ENCODE results near the gene TBC1D30. TPM values are rescaled to one million over a fixed set of nuclear protein-coding genes. Genes with fewer than 3 reads are reported as not detected.
"Not testable (repeated sequence)": the region's sequence is repeated elsewhere in the genome, so short reads cannot be mapped to it uniquely, and the experiment has no call there.

Gene TBC1D30, protein sequence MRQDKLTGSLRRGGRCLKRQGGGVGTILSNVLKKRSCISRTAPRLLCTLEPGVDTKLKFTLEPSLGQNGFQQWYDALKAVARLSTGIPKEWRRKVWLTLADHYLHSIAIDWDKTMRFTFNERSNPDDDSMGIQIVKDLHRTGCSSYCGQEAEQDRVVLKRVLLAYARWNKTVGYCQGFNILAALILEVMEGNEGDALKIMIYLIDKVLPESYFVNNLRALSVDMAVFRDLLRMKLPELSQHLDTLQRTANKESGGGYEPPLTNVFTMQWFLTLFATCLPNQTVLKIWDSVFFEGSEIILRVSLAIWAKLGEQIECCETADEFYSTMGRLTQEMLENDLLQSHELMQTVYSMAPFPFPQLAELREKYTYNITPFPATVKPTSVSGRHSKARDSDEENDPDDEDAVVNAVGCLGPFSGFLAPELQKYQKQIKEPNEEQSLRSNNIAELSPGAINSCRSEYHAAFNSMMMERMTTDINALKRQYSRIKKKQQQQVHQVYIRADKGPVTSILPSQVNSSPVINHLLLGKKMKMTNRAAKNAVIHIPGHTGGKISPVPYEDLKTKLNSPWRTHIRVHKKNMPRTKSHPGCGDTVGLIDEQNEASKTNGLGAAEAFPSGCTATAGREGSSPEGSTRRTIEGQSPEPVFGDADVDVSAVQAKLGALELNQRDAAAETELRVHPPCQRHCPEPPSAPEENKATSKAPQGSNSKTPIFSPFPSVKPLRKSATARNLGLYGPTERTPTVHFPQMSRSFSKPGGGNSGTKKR
- 1 to 10 TPM; 1.3 to 1.6 (median 1.5) TPM for total RNA-seq
- 0.57 TPM for polyA plus RNA-seq
- long read RNA-seq, donor 1, partial matches to known transcripts: 0 of 1 reads
- long read RNA-seq, donor 1, other reads (novel, unspliced or antisense): 1 of 1 reads
- long read RNA-seq, donor 2, partial matches to known transcripts: 0 of 1 reads
- long read RNA-seq, donor 2, other reads (novel, unspliced or antisense): 1 of 1 reads
- long read RNA-seq, donor 3: 0 reads
- long read RNA-seq, donor 4, partial matches to known transcripts: 0 of 2 reads
- long read RNA-seq, donor 4, other reads (novel, unspliced or antisense): 2 of 2 reads

GRCh38 chr12:64824500-64825142 is at the start of gene TBC1D30:
Gene TBC1D30 (plus strand): TSS chr12:64824647. CDS start chr12:64824880, 233 bp downstream.
- ATAC-seq (peak; percentile 82 to 85), DNase-seq (peak; percentile 25 to 66 (median 55))
- Histone ChIP-seq H3K4me3 (ENCODE audit: low read length) (peak within 1 kb of the TSS; percentile 34), H3K9me3 (ENCODE audit: control insufficient read depth, low read length) (no peaks in the 10 kb centered on the region), H3K27ac (ENCODE audit: low read length) (no peak within 1 kb of the TSS), H3K4me1 (ENCODE audit: control insufficient read depth, insufficient read depth, low read length) (peaks cover 2% of the 10 kb centered on the region), H3K27me3 (ENCODE audit: control insufficient read depth, insufficient read depth) (no peaks in the 10 kb centered on the region)
- under 1% methylated on average over 69 of the region's 69 CpGs for WGBS
- intact Hi-C loops (cut with DNase I): no loop called here

DNA sequence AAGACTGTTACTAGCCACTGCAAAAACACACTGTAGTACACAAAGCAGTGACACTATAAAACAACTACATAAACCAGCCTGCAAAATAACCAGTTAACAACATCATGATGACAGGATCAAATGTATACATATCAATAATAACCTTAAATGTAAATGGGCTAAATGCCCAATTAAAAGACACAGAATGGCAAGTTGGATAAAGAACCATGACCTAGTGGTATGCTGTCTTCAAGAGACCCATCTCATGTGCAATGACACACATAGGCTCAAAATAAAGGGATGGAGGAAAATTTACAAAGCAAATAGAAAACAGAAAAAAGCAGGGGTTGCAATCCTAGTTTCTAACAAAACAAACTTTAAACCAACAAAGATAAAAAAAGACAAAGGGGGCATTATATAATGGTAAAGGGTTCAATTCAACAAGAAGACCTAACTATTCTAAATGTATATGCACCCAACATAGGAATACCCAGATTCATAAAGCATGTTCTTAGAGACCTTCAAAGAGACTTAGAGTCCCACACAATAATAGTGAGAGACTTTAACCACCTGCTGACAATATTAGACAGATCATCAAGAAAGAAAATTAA is 49.2 kb upstream of the TBC1D30 start:
- H3K4me1 ChIP-seq (ENCODE audit: control insufficient read depth, insufficient read depth, low read length); ATAC-seq; H3K27ac ChIP-seq (ENCODE audit: low read length); H3K4me3 ChIP-seq (ENCODE audit: low read length); H3K9me3 ChIP-seq (ENCODE audit: control insufficient read depth, low read length); intact Hi-C loops (cut with DNase I); DNase-seq; H3K27me3 ChIP-seq (ENCODE audit: control insufficient read depth, insufficient read depth): not testable (repeated sequence)

DNA sequence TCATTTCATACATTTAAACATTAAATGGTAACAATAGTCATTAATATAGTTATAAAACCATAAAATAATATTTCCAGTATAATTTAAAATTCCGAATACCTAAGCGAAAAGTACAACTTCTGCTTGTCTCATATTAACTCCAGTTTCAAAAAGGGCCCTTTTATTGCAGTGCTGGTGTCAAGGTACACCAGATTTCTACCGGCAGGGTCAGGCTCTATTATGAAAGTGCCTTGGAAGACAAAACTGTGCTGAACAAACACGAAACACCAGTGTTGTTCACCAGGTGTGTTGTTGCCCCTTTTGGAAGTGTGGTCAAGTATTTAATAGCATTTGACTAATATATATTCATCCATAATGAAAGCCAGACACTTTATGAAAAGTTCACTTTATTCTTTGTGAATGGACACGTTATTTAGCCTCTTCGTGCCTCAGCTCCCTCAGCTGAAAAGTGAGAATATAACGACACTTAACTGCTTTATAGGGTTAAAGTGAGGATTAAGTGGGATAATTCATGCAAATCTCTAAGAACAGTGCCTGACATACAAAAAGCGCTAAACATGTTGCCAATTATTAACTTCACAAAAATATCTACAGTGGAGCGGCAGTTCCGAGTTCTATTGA is 45.0 kb upstream of the TBC1D30 start:
- DNase-seq (no peak), ATAC-seq (no peak)
- H3K4me1 ChIP-seq (ENCODE audit: control insufficient read depth, insufficient read depth, low read length): no peaks in the 10 kb centered on the region
- intact Hi-C loops (cut with DNase I): no loop called here
- no peak overlapping the region for H3K27ac ChIP-seq (ENCODE audit: low read length)
- 74% methylated on average over 10 of the region's 10 CpGs for WGBS
- no peak overlapping the region for H3K4me3 ChIP-seq (ENCODE audit: low read length)
- no peaks in the 10 kb centered on the region for H3K9me3 ChIP-seq (ENCODE audit: control insufficient read depth, low read length)
- no peaks in the 10 kb centered on the region for H3K27me3 ChIP-seq (ENCODE audit: control insufficient read depth, insufficient read depth)

- no peaks in the 10 kb centered on the region for H3K9me3 ChIP-seq (ENCODE audit: control insufficient read depth, low read length)
- 13% methylated on average over 15 of the region's 15 CpGs for WGBS
- H3K27me3 ChIP-seq (ENCODE audit: control insufficient read depth, insufficient read depth): no peaks in the 10 kb centered on the region
- peak overlapping the region; percentile 56 for H3K4me3 ChIP-seq (ENCODE audit: low read length)
- ATAC-seq: no peak
- H3K4me1 ChIP-seq (ENCODE audit: control insufficient read depth, insufficient read depth, low read length): no peaks in the 10 kb centered on the region
- DNase-seq: no peak
- intact Hi-C loops (cut with DNase I): no loop called here
- H3K27ac ChIP-seq (ENCODE audit: low read length): no peak overlapping the region
These were observed 44.3 kb upstream of the TBC1D30 start for GRCh38 chr12:64780132-64780530.

- no peaks in the 10 kb centered on the region for H3K4me1 ChIP-seq (ENCODE audit: control insufficient read depth, insufficient read depth, low read length)
- no peaks in the 10 kb centered on the region for H3K9me3 ChIP-seq (ENCODE audit: control insufficient read depth, low read length)
- 1% methylated on average over 103 of the region's 103 CpGs for WGBS
- H3K27ac ChIP-seq (ENCODE audit: low read length): no peak overlapping the region
- ATAC-seq (peak; percentile 84 to 86), DNase-seq (peak; percentile 54 to 84 (median 83))
- intact Hi-C loops (cut with DNase I): no loop called here
- H3K27me3 ChIP-seq (ENCODE audit: control insufficient read depth, insufficient read depth): no peaks in the 10 kb centered on the region
- H3K4me3 ChIP-seq (ENCODE audit: low read length): peak overlapping the region; percentile 56
These were observed 43.7 kb upstream of the TBC1D30 start for GRCh38 chr12:64780531-64781279.

DNA sequence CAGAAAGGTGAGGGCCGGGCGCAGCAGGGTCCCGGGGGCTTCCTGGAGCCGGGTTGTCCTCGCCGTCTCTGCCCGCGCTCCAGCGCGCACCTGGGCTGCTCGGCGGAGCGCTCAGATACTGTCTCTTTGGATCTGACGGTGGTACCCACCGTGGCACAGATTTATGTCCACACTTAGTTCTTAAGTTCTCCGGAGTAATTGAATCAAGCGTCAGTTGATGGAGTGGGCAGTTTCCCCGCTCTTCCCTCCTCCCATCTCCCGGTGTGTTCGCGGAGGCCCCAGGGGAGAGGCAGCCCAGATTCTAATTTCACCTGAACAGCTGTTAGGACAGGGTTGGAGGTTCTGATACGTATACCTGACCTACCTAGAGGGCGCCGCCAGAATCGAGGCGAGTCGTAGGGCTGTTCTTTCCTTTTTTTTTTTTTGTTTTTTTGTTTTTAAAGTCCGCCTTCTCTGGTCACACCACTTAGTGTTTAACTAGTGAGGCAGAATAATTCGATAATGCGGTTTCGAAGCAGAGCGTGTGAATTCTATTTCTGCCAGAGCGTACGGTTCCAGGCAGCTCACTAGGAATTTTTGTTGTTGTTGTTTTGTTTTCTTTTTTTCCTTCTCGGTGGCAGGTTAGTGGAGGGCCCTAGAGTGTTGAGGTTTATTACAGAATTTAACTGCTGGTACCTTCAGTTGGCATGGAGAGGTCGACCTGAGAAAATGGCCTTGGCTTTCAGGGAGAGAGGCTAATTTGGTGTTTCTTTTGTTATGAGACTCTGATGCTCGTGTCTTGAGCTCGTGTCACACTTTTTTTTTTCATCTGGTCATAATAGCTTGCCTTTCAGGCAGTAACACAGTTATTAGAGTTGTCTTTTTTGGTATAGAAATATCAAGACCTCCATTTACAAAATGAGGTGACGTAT is 42.9 kb upstream of the TBC1D30 start:
- WGBS: 6% methylated on average over 39 of the region's 39 CpGs
- ATAC-seq: peak; percentile 35 to 38
- Histone ChIP-seq H3K27me3 (ENCODE audit: control insufficient read depth, insufficient read depth) (no peaks in the 10 kb centered on the region), H3K4me3 (ENCODE audit: low read length) (peak overlapping the region; percentile 56), H3K9me3 (ENCODE audit: control insufficient read depth, low read length) (no peaks in the 10 kb centered on the region), H3K27ac (ENCODE audit: low read length) (no peak overlapping the region), H3K4me1 (ENCODE audit: control insufficient read depth, insufficient read depth, low read length) (no peaks in the 10 kb centered on the region)
- DNase-seq: peak in 1 of 3 donors; percentile 12
- intact Hi-C loops (cut with DNase I): no loop called here

- no peaks in the 10 kb centered on the region for H3K27me3 ChIP-seq (ENCODE audit: control insufficient read depth, insufficient read depth)
- H3K27ac ChIP-seq (ENCODE audit: low read length): no peak overlapping the region
- H3K4me1 ChIP-seq (ENCODE audit: control insufficient read depth, insufficient read depth, low read length): no peaks in the 10 kb centered on the region
- 41% methylated on average over 6 of the region's 6 CpGs for WGBS
- intact Hi-C loops (cut with DNase I): no loop called here
- peak overlapping the region; percentile 56 for H3K4me3 ChIP-seq (ENCODE audit: low read length)
- H3K9me3 ChIP-seq (ENCODE audit: control insufficient read depth, low read length): no peaks in the 10 kb centered on the region
- DNase-seq (no peak), ATAC-seq (no peak)
These were observed 42.1 kb upstream of the TBC1D30 start for GRCh38 chr12:64782191-64782876.

- no peaks in the 10 kb centered on the region for H3K9me3 ChIP-seq (ENCODE audit: control insufficient read depth, low read length)
- H3K4me1 ChIP-seq (ENCODE audit: control insufficient read depth, insufficient read depth, low read length): no peaks in the 10 kb centered on the region
- no peak overlapping the region for H3K27ac ChIP-seq (ENCODE audit: low read length)
- DNase-seq: no peak
- WGBS: 91% methylated on average over 6 of the region's 6 CpGs
- no peaks in the 10 kb centered on the region for H3K27me3 ChIP-seq (ENCODE audit: control insufficient read depth, insufficient read depth)
- no peak for ATAC-seq
- intact Hi-C loops (cut with DNase I): no loop called here
- H3K4me3 ChIP-seq (ENCODE audit: low read length): no peak overlapping the region
These were observed 38.6 kb upstream of the TBC1D30 start for GRCh38 chr12:64785838-64786237.

Data from right cardiac atrium (tissue), 5 donors.